Ishikawa (cell line): ENCODE measurements around the gene SLC35E3.

Experiments used
- CEBPB ChIP-seq: IDR thresholded peaks from 2 replicates; pipeline ENCODE4 v1.6.1; 2012
- EP300 ChIP-seq: IDR thresholded peaks from 2 replicates; pipeline ENCODE4 v1.6.1; 2012; ENCODE audit warnings: borderline replicate concordance
- NFIC ChIP-seq: IDR thresholded peaks from 2 replicates; pipeline ENCODE4 v1.6.1; 2012
- RAD21 ChIP-seq: IDR thresholded peaks from 2 replicates; pipeline ENCODE4 v1.6.1; 2012; ENCODE audit warnings: low read depth
- REST ChIP-seq: IDR thresholded peaks from 2 replicates; pipeline ENCODE4 v1.6.1; 2012; ENCODE audit warnings: low read depth, mild to moderate bottlenecking
- TAF1 ChIP-seq: IDR thresholded peaks from 2 replicates; pipeline ENCODE4 v1.6.1; 2012; ENCODE audit warnings: low read depth, mild to moderate bottlenecking
- TCF12 ChIP-seq: IDR thresholded peaks from 2 replicates; pipeline ENCODE4 v1.6.1; 2012; ENCODE audit warnings: low read depth
- TF ChIP-seq, protein P1 (sequence below): IDR thresholded peaks from 2 replicates; pipeline ENCODE4 v1.6.1; 2012

GRCh38 chr12:68780731-68781130, 34.8 kb downstream of the SLC35E3 start:
- TF ChIP-seq TCF12 (no peak), NFIC (no peak), TAF1 (no peak), REST (no peak), CEBPB (no peak), EP300 (no peak), RAD21 (no peak)
- TF ChIP-seq, protein P1, sequence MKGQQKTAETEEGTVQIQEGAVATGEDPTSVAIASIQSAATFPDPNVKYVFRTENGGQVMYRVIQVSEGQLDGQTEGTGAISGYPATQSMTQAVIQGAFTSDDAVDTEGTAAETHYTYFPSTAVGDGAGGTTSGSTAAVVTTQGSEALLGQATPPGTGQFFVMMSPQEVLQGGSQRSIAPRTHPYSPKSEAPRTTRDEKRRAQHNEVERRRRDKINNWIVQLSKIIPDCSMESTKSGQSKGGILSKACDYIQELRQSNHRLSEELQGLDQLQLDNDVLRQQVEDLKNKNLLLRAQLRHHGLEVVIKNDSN = no peak
